H1 (cell line): ENCODE data around the gene FANCE. TPM values are rescaled to one million over a fixed set of nuclear protein-coding genes. Genes with fewer than 3 reads are reported as not detected.

ENCODE experiments used
- CTCF ChIA-PET: fragments of 300-600 bp; sonication (Branson Sonifier 250); formaldehyde crosslinking; loops from one replicate; lab custom pipeline; 2021; ENCODE audit not compliant: partially characterized antibody; lab: Charles Lee
- POLR2A ChIA-PET: fragments of 300-600 bp; sonication (Branson Sonifier 250); formaldehyde crosslinking; loops from one replicate; lab custom pipeline; 2021; ENCODE audit warnings: inconsistent platforms; ENCODE audit not compliant: partially characterized antibody; lab: Charles Lee
- DNase-seq, 2 experiments: peaks; one replicate each; pipeline versions ENCODE4 v3.0.0 to v3.0.0-alpha.2; 2010 to 2022; ENCODE audit warnings: low spot score in 2 of 2, low read depth in 1 of 2, mixed read lengths in 1 of 2
- FAIRE-seq: peaks from 2 replicates; lab custom pipeline; 2011; peaks lifted over from hg19 to GRCh38; lab: Jason Lieb, UNC
- H2AFZ ChIP-seq: 2 replicates; pipeline ENCODE4 v1.8.1; 2012; ENCODE audit warnings: low read length, inconsistent platforms
- H2AK5ac ChIP-seq: 2 replicates; pipeline ENCODE4 v1.6.1; 2013; ENCODE audit warnings: low read depth, low read length
- H2BK120ac ChIP-seq: replicated peaks from 2 replicates; pipeline ENCODE3; 2013; ENCODE audit warnings: low read depth, low read length, inconsistent platforms
- H2BK12ac ChIP-seq: 2 replicates; pipeline ENCODE4 v1.6.1; 2013; ENCODE audit warnings: low read depth, low read length
- H2BK15ac ChIP-seq: 2 replicates; pipeline ENCODE4 v1.6.1; 2013; ENCODE audit warnings: low read length
- H2BK20ac ChIP-seq: 2 replicates; pipeline ENCODE4 v1.6.1; 2013; ENCODE audit warnings: low read length
- H2BK5ac ChIP-seq: 2 replicates; pipeline ENCODE4 v1.6.1; 2013; ENCODE audit warnings: low read depth, low read length
- H3K14ac ChIP-seq: 2 replicates; pipeline ENCODE4 v1.6.1; 2013; ENCODE audit warnings: inconsistent platforms; ENCODE audit not compliant: insufficient read length
- H3K18ac ChIP-seq: 2 replicates; pipeline ENCODE4 v1.6.1; 2013; ENCODE audit warnings: low read length; ENCODE audit errors: extremely low read depth
- H3K23ac ChIP-seq: 2 replicates; pipeline ENCODE4 v1.6.1; 2013; ENCODE audit warnings: inconsistent platforms; ENCODE audit not compliant: insufficient read length
- H3K23me2 ChIP-seq: 2 replicates; pipeline ENCODE4 v1.6.1; 2013; ENCODE audit warnings: low read depth, low read length
- H3K27ac ChIP-seq: 2 replicates; pipeline ENCODE4 v1.6.1; 2011; ENCODE audit warnings: low read depth, low read length, inconsistent platforms
- H3K27me3 ChIP-seq, 4 experiments: replicated peaks in 1 of 4; 1 replicate in 1 of 4; 2 replicates in 3 of 4; pipeline versions ENCODE4 v1.6.1 to v1.8.1; 2011 to 2013; ENCODE audit warnings: low read length in 3 of 4, mild to moderate bottlenecking in 3 of 4, inconsistent platforms in 2 of 4, mixed read lengths in 2 of 4, moderate library complexity in 1 of 4; ENCODE audit not compliant: control insufficient read depth in 3 of 4, insufficient read depth in 3 of 4; ENCODE audit errors: extremely low read depth in 1 of 4
- H3K36me3 ChIP-seq, 4 experiments: 2 replicates each; pipeline versions ENCODE4 v1.6.1 to v1.8.1; 2011 to 2013; ENCODE audit warnings: mild to moderate bottlenecking in 4 of 4, low read length in 3 of 4, moderate library complexity in 2 of 4, control low read depth in 1 of 4, inconsistent platforms in 1 of 4; ENCODE audit not compliant: insufficient read depth in 4 of 4, control insufficient read depth in 2 of 4
- H3K4ac ChIP-seq: replicated peaks from 2 replicates; pipeline ENCODE3; 2013; ENCODE audit warnings: low read length, low read depth, mixed read lengths, inconsistent platforms; ENCODE audit not compliant: insufficient read length
- H3K4me1 ChIP-seq, 4 experiments: replicated peaks in 1 of 4; 1 replicate in 1 of 4; 2 replicates in 3 of 4; pipeline versions ENCODE4 v1.6.1 to v1.8.1; 2011 to 2013; ENCODE audit warnings: low read length in 3 of 4, inconsistent platforms in 2 of 4, mixed read lengths in 1 of 4; ENCODE audit not compliant: insufficient read depth in 4 of 4, control insufficient read depth in 3 of 4
- H3K4me2 ChIP-seq, 2 experiments: 2 replicates each; pipeline versions ENCODE4 v1.6.1 to v1.8.1; 2011 to 2013; ENCODE audit warnings: low read depth in 2 of 2, low read length in 2 of 2, control low read depth in 1 of 2, inconsistent platforms in 1 of 2, mild to moderate bottlenecking in 1 of 2; ENCODE audit not compliant: insufficient read depth in 1 of 2
- H3K4me3 ChIP-seq, 4 experiments: fragments of 200-600, 300-600 bp in 1 of 4; sonication (generic), shearing (Covaris generic), sonication (Bioruptor Twin) in 1 of 4; 2 replicates each; pipeline versions ENCODE4 v1.5.1 to v1.8.1; 2011 to 2016; ENCODE audit warnings: low read length in 4 of 4, low read depth in 3 of 4, control low read depth in 2 of 4, inconsistent platforms in 2 of 4, mild to moderate bottlenecking in 2 of 4, mixed read lengths in 1 of 4, moderate library complexity in 1 of 4; ENCODE audit not compliant: insufficient read depth in 2 of 4; ENCODE audit errors: extremely low read depth in 1 of 4
- H3K56ac ChIP-seq: replicated peaks from 2 replicates; pipeline ENCODE3; 2013; ENCODE audit warnings: low read depth, mild to moderate bottlenecking, mixed read lengths, low read length, inconsistent platforms; ENCODE audit not compliant: insufficient read length
- H3K79me1 ChIP-seq: 2 replicates; pipeline ENCODE4 v1.6.1; 2013; ENCODE audit warnings: low read depth, low read length, control low read depth
- H3K79me2 ChIP-seq, 2 experiments: 2 replicates each; pipeline versions ENCODE4 v1.6.1 to v1.8.1; 2012 to 2013; ENCODE audit warnings: low read length in 2 of 2, mild to moderate bottlenecking in 2 of 2, inconsistent platforms in 1 of 2; ENCODE audit not compliant: insufficient read depth in 2 of 2, control insufficient read depth in 1 of 2
- H3K9ac ChIP-seq, 4 experiments: replicated peaks in 1 of 4; 1 replicate in 1 of 4; 2 replicates in 3 of 4; pipeline versions ENCODE4 v1.6.1 to v1.8.1; 2011 to 2013; ENCODE audit warnings: low read depth in 3 of 4, low read length in 3 of 4, control low read depth in 2 of 4, mild to moderate bottlenecking in 2 of 4, moderate library complexity in 2 of 4, inconsistent platforms in 1 of 4; ENCODE audit errors: extremely low read depth in 1 of 4
- H3K9me3 ChIP-seq, 2 experiments: 2 replicates each; pipeline versions ENCODE4 v1.6.1 to v1.8.1; 2012 to 2013; ENCODE audit warnings: mild to moderate bottlenecking in 2 of 2, moderate library complexity in 2 of 2, control low read depth in 1 of 2, inconsistent platforms in 1 of 2, low read depth in 1 of 2, low read length in 1 of 2, mixed read lengths in 1 of 2; ENCODE audit not compliant: insufficient read depth in 2 of 2
- H4K20me1 ChIP-seq, 2 experiments: replicated peaks in 1 of 2; 2 replicates each; pipeline versions ENCODE3 to v1.8.1; 2011 to 2013; ENCODE audit warnings: inconsistent platforms in 2 of 2, low read length in 2 of 2, mild to moderate bottlenecking in 1 of 2; ENCODE audit not compliant: insufficient read depth in 2 of 2, control insufficient read depth in 1 of 2
- H4K5ac ChIP-seq: 2 replicates; pipeline ENCODE4 v1.6.1; 2013; ENCODE audit warnings: low read length, low read depth, mixed read lengths, inconsistent platforms; ENCODE audit not compliant: insufficient read length
- H4K8ac ChIP-seq: 2 replicates; pipeline ENCODE4 v1.8.0; 2013; ENCODE audit warnings: mild to moderate bottlenecking, moderate library complexity, low read length, inconsistent platforms; ENCODE audit not compliant: insufficient read depth; ENCODE audit errors: extremely low read depth
- H4K91ac ChIP-seq: replicated peaks from 2 replicates; pipeline ENCODE3; 2013; ENCODE audit warnings: low read length, mixed read lengths, inconsistent platforms; ENCODE audit not compliant: insufficient read length
- CHD1 ChIP-seq: IDR thresholded peaks from 2 replicates; pipeline ENCODE4 v1.6.1; 2012; ENCODE audit warnings: low read depth, low read length, improper control_type of control experiment
- CTCF ChIP-seq, 3 experiments: IDR thresholded peaks; 1 replicate in 2 of 3; 2 replicates in 1 of 3; pipeline versions ENCODE4 v1.5.1 to v1.6.1; 2011; ENCODE audit warnings: low read length in 3 of 3, mild to moderate bottlenecking in 3 of 3, inconsistent platforms in 2 of 3, low read depth in 1 of 3, moderate library complexity in 1 of 3; ENCODE audit not compliant: insufficient read depth in 1 of 3; ENCODE audit errors: control extremely low read depth in 1 of 3
- E2F6 ChIP-seq: IDR thresholded peaks from 2 replicates; pipeline ENCODE4 v1.6.1; 2012; ENCODE audit warnings: inconsistent platforms
- EGR1 ChIP-seq: IDR thresholded peaks from 2 replicates; pipeline ENCODE4 v1.6.1; 2011; ENCODE audit warnings: low read depth, low read length, borderline replicate concordance
- GTF2F1 ChIP-seq: IDR thresholded peaks from 2 replicates; pipeline ENCODE4 v1.6.1; 2012; ENCODE audit warnings: low read depth, low read length, improper control_type of control experiment, borderline replicate concordance
- JUND ChIP-seq: IDR thresholded peaks from 2 replicates; pipeline ENCODE4 v1.6.1; 2011; ENCODE audit warnings: mild to moderate bottlenecking, improper control_type of control experiment, low read length
- TBP ChIP-seq: IDR thresholded peaks from 2 replicates; pipeline ENCODE4 v1.6.1; 2011; ENCODE audit warnings: low read depth, low read length, improper control_type of control experiment
- WGBS, 2 experiments: shearing (Covaris generic) in 1 of 2; methylation state at CpG; one replicate each; pipeline versions ENCODE4 v1.1.6 to v1.1.7; 2013 to 2015; ENCODE audit warnings: low lambda C conversion rate in 2 of 2, mixed read lengths in 2 of 2, inconsistent platforms in 1 of 2, low coverage in 1 of 2, missing lambda C conversion rate in 1 of 2; ENCODE audit not compliant: insufficient replicate concordance in 2 of 2, insufficient coverage in 1 of 2, insufficient read length in 1 of 2; ENCODE audit errors: extremely low coverage in 1 of 2, missing lambda C conversion rate in 1 of 2; 5-methylcytosine and 5-hydroxymethylcytosine counted together
- polyA plus RNA-seq, 7 experiments: library from polyadenylated mRNA; depleted of rRNA in 3 of 7; stranded (reverse) in 5 of 7; unstranded in 2 of 7; fragments of >200 nt in 5 of 7; fragments of 200-250 nt in 2 of 7; gene quantifications; 1 replicate in 5 of 7; 2 replicates in 1 of 7; 4 replicates in 1 of 7; pipeline versions ENCODE4 v1.2.1 to v1.2.3, GENCODE V29; 2011 to 2013; ENCODE audit warnings: missing spikeins in 2 of 7, mixed read lengths in 2 of 7
- total RNA-seq: library from RNA; stranded (reverse); fragmentation: NEBNext Ultra II Directional; extraction: Animal tissue kit (Norgen Biotek cat#: 25700); gene quantifications from 2 replicates; pipeline ENCODE4 v1.2.1, GENCODE V29; 2021

Gene FANCE
- total and polyA plus RNA-seq, 2 of the 8 experiments (the other 6 are each of a cell fraction or from before 2014, with no cell fraction given) = 16.1 to 17.0 TPM

GRCh38 chr6:35506536-35506935 is 54.4 kb downstream of the FANCE start:
- no peak overlapping the region for H2BK5ac ChIP-seq
- FAIRE-seq = no peak
- no peaks in the 10 kb centered on the region for H4K20me1 ChIP-seq
- no peak overlapping the region for H3K14ac ChIP-seq
- H3K9me3 ChIP-seq = no peaks in the 10 kb centered on the region
- H3K4me1 ChIP-seq = peaks cover 6 to 28% (median 16%) of the 10 kb centered on the region in 4 experiments
- no peak overlapping the region for H3K4ac ChIP-seq
- H2AK5ac ChIP-seq = no peak overlapping the region
- no peak overlapping the region for H2BK120ac ChIP-seq
- WGBS, 2 experiments = 97% methylated on average over 3 of the region's 3 CpGs; no CpG with 5 or more reads in 1 of the 2 experiments
- no peak overlapping the region for H3K4me3 ChIP-seq
- H3K36me3 ChIP-seq = no peaks in the 10 kb centered on the region
- H3K23ac ChIP-seq = no peak overlapping the region
- no peak overlapping the region for H2AFZ ChIP-seq
- no peaks in the 10 kb centered on the region for H3K79me1 ChIP-seq
- H3K18ac ChIP-seq = no peak overlapping the region
- H3K27me3 ChIP-seq = peaks cover 0 to 15% (median 6%) of the 10 kb centered on the region in 4 experiments; a peak in 5 of 7 replicates
- H4K91ac ChIP-seq = no peak overlapping the region
- no peak overlapping the region for H2BK20ac ChIP-seq
- no peak overlapping the region for H4K5ac ChIP-seq
- POLR2A ChIA-PET = interaction anchor here (0.8 to 37.6 kb wide), 3 partner anchors 10 to 46 kb away, joined by 3 to 1319 read pairs (median 54); partner anchors contain the start of genes RPL10A and TEAD3
- DNase-seq = no peak
- no peak overlapping the region for H3K56ac ChIP-seq
- CTCF ChIA-PET = interaction anchor here (0.6 to 6.6 kb wide), 2 partner anchors 15 to 39 kb away, joined by 3 to 45 read pairs; no protein-coding TSS in a partner anchor
- no peak overlapping the region for H2BK15ac ChIP-seq
- H3K27ac ChIP-seq = no peak overlapping the region
- no peak overlapping the region for H3K9ac ChIP-seq
- H3K23me2 ChIP-seq = no peaks in the 10 kb centered on the region; the same call in 1 of the 2 replicates
- H3K4me2 ChIP-seq = no peak overlapping the region
- no peak overlapping the region for H4K8ac ChIP-seq
- 0 out of 2 replicates have a peak overlapping the region, but pooled peaks have one; percentile 60 for H2BK12ac ChIP-seq
- H3K79me2 ChIP-seq = no peaks in the 10 kb centered on the region
- no peak for TF ChIP-seq TBP
- no peak for TF ChIP-seq GTF2F1
- TF ChIP-seq JUND = no peak
- TF ChIP-seq E2F6 = no peak
- no peak for TF ChIP-seq CTCF (IDR thresholded peaks at IDR 0.05; ENCODE audit: control extremely low read depth in 1 of 3, insufficient read depth in 1 of 3, low read depth in 1 of 3, low read length in 3 of 3)
- no peak for TF ChIP-seq CHD1
- no peak for TF ChIP-seq EGR1
